Caco-2 (cell line): ENCODE measurements around the gene CDK5RAP2. TPM values are rescaled to one million over a fixed set of nuclear protein-coding genes. Genes with fewer than 3 reads are reported as not detected.

Experiments
- BruUV-seq: library from RNA; stranded (reverse); fragments of 400-500 nt; replicated peaks from 2 replicates; lab custom pipeline; 2021; lab: Mats Ljungman, UMichigan
- CTCF ChIA-PET: fragments of 300-600 bp; sonication (Branson Sonifier 250); formaldehyde crosslinking; loops from one replicate; lab custom pipeline; 2022; ENCODE audit warnings: antibody characterized with exemption; lab: Charles Lee
- POLR2A ChIA-PET: fragments of 300-600 bp; sonication (Branson Sonifier 250); formaldehyde crosslinking; loops from one replicate; lab custom pipeline; 2022; ENCODE audit warnings: antibody characterized with exemption; lab: Charles Lee
- DNase-seq, 2 experiments: peaks; one replicate each; pipeline versions ENCODE4 v3.0.0 to v3.0.0-alpha.2; 2020 to 2022
- H3K27me3 ChIP-seq: replicated peaks from 2 replicates; pipeline ENCODE4 v1.6.0; 2011; ENCODE audit warnings: low read length; ENCODE audit not compliant: control insufficient read depth, insufficient read depth
- H3K36me3 ChIP-seq: 2 replicates; pipeline ENCODE4 v1.5.1; 2011; ENCODE audit warnings: low read length; ENCODE audit not compliant: control insufficient read depth, insufficient read depth
- H3K4me1 ChIP-seq: fragments of 250-450 bp; sonication (Bioruptor Pico); 2 replicates; pipeline ENCODE4 v1.5.1; 2020; ENCODE audit warnings: mild to moderate bottlenecking
- H3K4me3 ChIP-seq: 2 replicates; pipeline ENCODE4 v1.5.1; 2011; ENCODE audit warnings: low read depth, mild to moderate bottlenecking, control low read depth, low read length
- H3K9me3 ChIP-seq: fragments of 250-450 bp; sonication (Bioruptor Pico); 2 replicates; pipeline ENCODE4 v1.5.1; 2020; ENCODE audit warnings: mild to moderate bottlenecking, moderate library complexity
- H3K27ac Mint-ChIP-seq: one replicate; pipeline ENCODE4 v1.8.0; 2022; ENCODE audit warnings: mixed read lengths; ENCODE audit not compliant: unreplicated experiment
- H3K27me3 Mint-ChIP-seq: one replicate; pipeline ENCODE4 v1.8.0; 2022; ENCODE audit warnings: mixed read lengths; ENCODE audit not compliant: insufficient read depth, unreplicated experiment
- H3K36me3 Mint-ChIP-seq: one replicate; pipeline ENCODE4 v1.8.0; 2022; ENCODE audit warnings: mild to moderate bottlenecking, mixed read lengths; ENCODE audit not compliant: insufficient read depth, unreplicated experiment
- H3K4me1 Mint-ChIP-seq: one replicate; pipeline ENCODE4 v1.8.0; 2022; ENCODE audit warnings: low read depth, mixed read lengths; ENCODE audit not compliant: unreplicated experiment
- H3K4me3 Mint-ChIP-seq: one replicate; pipeline ENCODE4 v1.8.0; 2022; ENCODE audit warnings: mild to moderate bottlenecking, moderate library complexity, mixed read lengths; ENCODE audit not compliant: unreplicated experiment
- H3K9me3 Mint-ChIP-seq: one replicate; pipeline ENCODE4 v1.8.0; 2022; ENCODE audit warnings: mixed read lengths; ENCODE audit not compliant: unreplicated experiment
- CTCF ChIP-seq, 2 experiments: fragments of 200-600 bp in 1 of 2; IDR thresholded peaks; 1 replicate in 1 of 2; 2 replicates in 1 of 2; pipeline versions ENCODE4 v1.5.1 to v1.8.0; 2011 to 2022; ENCODE audit warnings: antibody characterized with exemption in 1 of 2, control low read depth in 1 of 2, inconsistent platforms in 1 of 2, low read depth in 1 of 2, low read length in 1 of 2, mild to moderate bottlenecking in 1 of 2, moderate library complexity in 1 of 2; ENCODE audit not compliant: insufficient read depth in 1 of 2, severe bottlenecking in 1 of 2, unreplicated experiment in 1 of 2
- intact Hi-C: fragments of 100-400 bp; cut with micrococcal nuclease; formaldehyde crosslinking; loops from one replicate; pipeline ENCODE4 v1.10.0; 2022; ENCODE audit not compliant: unreplicated experiment
- total RNA-seq: library from RNA; stranded (reverse); gene quantifications from 2 replicates; pipeline ENCODE4 v1.2.3, GENCODE V29; 2022

CDK5RAP2 gene
- total RNA-seq, 1 experiment from 2014 or later = 71.3 TPM

GRCh38 chr9:120481846-120482245, 98.1 kb downstream of the CDK5RAP2 start:
- Mint-ChIP-seq H3K36me3 (peaks cover 36% of the 10 kb centered on the region), H3K4me1 (no peaks in the 10 kb centered on the region), H3K9me3 (no peaks in the 10 kb centered on the region), H3K27me3 (no peaks in the 10 kb centered on the region), H3K4me3 (no peak overlapping the region), H3K27ac (no peak overlapping the region)
- Histone ChIP-seq H3K9me3 (no peaks in the 10 kb centered on the region), H3K4me1 (no peaks in the 10 kb centered on the region), H3K36me3 (no peaks in the 10 kb centered on the region), H3K4me3 (no peak overlapping the region), H3K27me3 (no peaks in the 10 kb centered on the region)
- no peak for DNase-seq
- ChIA-PET CTCF (no interaction called here), POLR2A (no interaction called here)
- no peak for TF ChIP-seq CTCF (IDR thresholded peaks at IDR 0.05; ENCODE audit: insufficient read depth in 1 of 2, low read depth in 1 of 2, low read length in 1 of 2, severe bottlenecking in 1 of 2, unreplicated experiment in 1 of 2)
- intact Hi-C loops = no loop called here
- BruUV-seq = no TSS peak

DNA sequence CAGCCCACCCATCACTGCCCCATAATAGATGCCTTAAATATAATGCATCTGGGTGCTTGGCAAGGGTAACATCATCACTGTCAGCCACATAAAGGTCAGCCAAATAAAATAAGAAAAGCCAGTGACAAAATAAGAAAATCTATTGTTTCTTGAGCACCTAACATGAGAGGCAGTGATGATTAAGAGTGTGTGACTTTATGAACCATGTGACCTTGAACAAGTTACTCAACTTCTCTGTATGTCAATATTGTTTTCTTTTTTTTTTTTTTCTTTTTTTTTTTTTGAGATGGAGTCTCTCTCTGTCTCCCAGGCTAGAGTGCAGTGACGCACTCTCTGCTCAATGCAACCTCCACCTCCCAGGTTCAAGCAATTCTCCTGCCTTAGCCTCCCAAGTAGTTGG, 98.7 kb downstream of the CDK5RAP2 start:
- BruUV-seq = no TSS peak

DNA sequence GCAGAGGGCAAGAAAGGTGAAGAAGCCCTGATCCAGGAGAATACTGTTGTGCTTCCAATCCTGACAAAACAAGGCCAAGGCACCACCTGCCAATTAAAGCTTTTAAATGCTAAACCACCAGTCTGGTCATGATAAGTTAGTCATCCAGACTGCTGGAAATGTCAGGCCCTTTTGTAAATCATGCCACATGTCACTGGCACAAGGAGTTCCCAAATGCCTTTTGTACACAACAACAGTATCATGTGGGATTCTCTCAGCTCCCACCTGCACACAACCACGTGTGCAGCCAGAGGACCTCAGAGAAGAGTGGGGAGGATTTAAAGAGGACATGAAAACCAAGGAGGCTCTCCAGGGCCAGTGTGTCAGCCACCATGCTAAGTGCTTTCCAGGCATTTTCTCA, 99.3 kb downstream of the CDK5RAP2 start:
- Histone ChIP-seq H3K4me1 (no peaks in the 10 kb centered on the region), H3K27me3 (no peaks in the 10 kb centered on the region), H3K4me3 (no peak overlapping the region), H3K9me3 (no peaks in the 10 kb centered on the region), H3K36me3 (no peaks in the 10 kb centered on the region; the same call in 1 of the 2 replicates)
- Mint-ChIP-seq H3K36me3 (peaks cover 38% of the 10 kb centered on the region), H3K27me3 (no peaks in the 10 kb centered on the region), H3K4me1 (no peaks in the 10 kb centered on the region), H3K4me3 (no peak overlapping the region), H3K27ac (no peak overlapping the region), H3K9me3 (no peaks in the 10 kb centered on the region)
- DNase-seq = no peak
- CTCF ChIA-PET = no interaction called here
- BruUV-seq = no TSS peak
- TF ChIP-seq CTCF (IDR thresholded peaks at IDR 0.05; ENCODE audit: insufficient read depth in 1 of 2, low read depth in 1 of 2, low read length in 1 of 2, severe bottlenecking in 1 of 2, unreplicated experiment in 1 of 2) = no peak
- POLR2A ChIA-PET = no interaction called here
- intact Hi-C loops = no loop called here

More for the DNA sequence above, 98.7 kb downstream of the CDK5RAP2 start:
- Mint-ChIP-seq H3K27me3 (no peaks in the 10 kb centered on the region), H3K4me3 (no peak overlapping the region), H3K36me3 (peaks cover 36% of the 10 kb centered on the region), H3K9me3 (no peaks in the 10 kb centered on the region), H3K27ac (no peak overlapping the region), H3K4me1 (no peaks in the 10 kb centered on the region)
- DNase-seq = no peak
- POLR2A ChIA-PET = no interaction called here
- intact Hi-C loops = no loop called here
- CTCF ChIA-PET = no interaction called here
- Histone ChIP-seq H3K4me3 (no peak overlapping the region), H3K36me3 (no peaks in the 10 kb centered on the region; the same call in 1 of the 2 replicates), H3K4me1 (no peaks in the 10 kb centered on the region), H3K27me3 (no peaks in the 10 kb centered on the region), H3K9me3 (no peaks in the 10 kb centered on the region)
- no peak for TF ChIP-seq CTCF (IDR thresholded peaks at IDR 0.05; ENCODE audit: insufficient read depth in 1 of 2, low read depth in 1 of 2, low read length in 1 of 2, severe bottlenecking in 1 of 2, unreplicated experiment in 1 of 2)
